Common myeloid progenitor, CD34-positive (primary cell): ENCODE measurements around the gene CLDN4.

Experiments used
- CTCF ChIA-PET: fragments of 350-600 bp; sonication (Branson Sonifier 250); formaldehyde crosslinking; loops from one replicate; lab custom pipeline; 2021; ENCODE audit warnings: antibody characterized with exemption; lab: Charles Lee
- POLR2A ChIA-PET: fragments of 350-600 bp; sonication (Branson Sonifier 250); formaldehyde crosslinking; loops from one replicate; lab custom pipeline; 2021; ENCODE audit warnings: antibody characterized with exemption; lab: Charles Lee
- DNase-seq, 3 donors: peaks; one replicate each; pipeline versions ENCODE4 v3.0.0 to v3.0.0-alpha.2; 2013
- H3K27ac ChIP-seq, 2 experiments: 1 replicate in 1 of 2; 2 replicates in 1 of 2; pipeline ENCODE4 v1.7.0; 2013; ENCODE audit warnings: inconsistent platforms in 2 of 2, low read length in 2 of 2, mild to moderate bottlenecking in 2 of 2, low read depth in 1 of 2, moderate library complexity in 1 of 2; ENCODE audit not compliant: severe bottlenecking in 2 of 2, insufficient read depth in 1 of 2, poor library complexity in 1 of 2
- H3K27me3 ChIP-seq, 5 experiments: replicated peaks in 2 of 5; 1 replicate in 3 of 5; 2 replicates in 2 of 5; pipeline versions ENCODE4 v1.6.1 to v1.7.0; 2013; ENCODE audit warnings: low read length in 4 of 5, mild to moderate bottlenecking in 2 of 5, moderate library complexity in 2 of 5, inconsistent platforms in 1 of 5; ENCODE audit not compliant: insufficient read depth in 5 of 5, control insufficient read depth in 4 of 5
- H3K36me3 ChIP-seq, 4 experiments: 1 replicate in 2 of 4; 2 replicates in 2 of 4; pipeline versions ENCODE4 v1.6.1 to v1.7.0; 2013; ENCODE audit warnings: low read length in 3 of 4, control low read depth in 1 of 4, mild to moderate bottlenecking in 1 of 4; ENCODE audit not compliant: control insufficient read depth in 4 of 4, insufficient read depth in 4 of 4
- H3K4me1 ChIP-seq, 4 experiments: 1 replicate in 3 of 4; 2 replicates in 1 of 4; pipeline versions ENCODE4 v1.6.1 to v1.7.1; 2013; ENCODE audit warnings: low read length in 3 of 4, mild to moderate bottlenecking in 3 of 4, control low read depth in 1 of 4, inconsistent platforms in 1 of 4, moderate library complexity in 1 of 4; ENCODE audit not compliant: control insufficient read depth in 4 of 4, insufficient read depth in 4 of 4; ENCODE audit errors: control extremely low read depth in 1 of 4
- H3K4me3 ChIP-seq, 7 experiments: 1 replicate in 4 of 7; 2 replicates in 3 of 7; pipeline versions ENCODE4 v1.5.1 to v1.7.0; 2013; ENCODE audit warnings: mild to moderate bottlenecking in 7 of 7, low read length in 6 of 7, moderate library complexity in 6 of 7, inconsistent platforms in 2 of 7, low read depth in 2 of 7, control low read depth in 1 of 7; ENCODE audit not compliant: insufficient read depth in 4 of 7, control insufficient read depth in 1 of 7; ENCODE audit errors: extremely low read depth in 1 of 7
- H3K9me3 ChIP-seq, 5 experiments: 1 replicate in 4 of 5; 2 replicates in 1 of 5; pipeline versions ENCODE4 v1.6.1 to v1.7.1; 2013; ENCODE audit warnings: low read length in 4 of 5, mild to moderate bottlenecking in 2 of 5, inconsistent platforms in 1 of 5, low read depth in 1 of 5, moderate library complexity in 1 of 5; ENCODE audit not compliant: control insufficient read depth in 4 of 5, insufficient read depth in 2 of 5; ENCODE audit errors: control extremely low read depth in 1 of 5
- WGBS: methylation state at CpG from one replicate; pipeline ENCODE4 v1.1.5; 2013; ENCODE audit not compliant: insufficient coverage; 5-methylcytosine and 5-hydroxymethylcytosine counted together

CLDN4 gene

GRCh38 chr7:73850781-73851207 is 20.0 kb downstream of the CLDN4 start:
- Histone ChIP-seq H3K27me3 (peaks cover 0 to 16% (median 9%) of the 10 kb centered on the region in 5 experiments), H3K4me1 (peaks cover 0 to 17% (median 9%) of the 10 kb centered on the region in 4 experiments), H3K27ac (no peak overlapping the region), H3K36me3 (no peaks in the 10 kb centered on the region), H3K4me3 (no peak overlapping the region), H3K9me3 (no peaks in the 10 kb centered on the region)
- ChIA-PET CTCF (interaction anchor here (1.0 to 2.3 kb wide), 4 partner anchors 10 to 175 kb away, joined by 3 to 14 read pairs (median 3); no protein-coding TSS in a partner anchor), POLR2A (no interaction called here)
- WGBS, result 70% methylated on average over 2 of the region's 4 CpGs
- DNase-seq, result peak in 2 of 3 donors; percentile 40 to 42

- peak; percentile 73 to 92 (median 88) for DNase-seq
- POLR2A ChIA-PET, result no interaction called here
- peaks cover 0 to 15% (median 9%) of the 10 kb centered on the region in 5 experiments for H3K27me3 ChIP-seq
- no peaks in the 10 kb centered on the region for H3K36me3 ChIP-seq
- 60% methylated on average over 5 of the region's 8 CpGs for WGBS
- CTCF ChIA-PET, result interaction anchor here (1.5 to 3.9 kb wide), 3 partner anchors 12 to 174 kb away, joined by 3 to 21 read pairs (median 14); no protein-coding TSS in a partner anchor
- H3K27ac ChIP-seq, result no peak overlapping the region
- H3K4me3 ChIP-seq, result no peak overlapping the region
- H3K4me1 ChIP-seq, result peaks cover 0 to 17% (median 9%) of the 10 kb centered on the region in 4 experiments
- no peaks in the 10 kb centered on the region for H3K9me3 ChIP-seq
Measured at GRCh38 chr7:73851410-73852338, 20.9 kb downstream of the CLDN4 start.

- CTCF ChIA-PET, result interaction anchor here (2.9 to 3.9 kb wide), 2 partner anchors 12 to 25 kb away, joined by 21 to 23 read pairs; no protein-coding TSS in a partner anchor
- H3K27ac ChIP-seq, result no peak overlapping the region
- H3K27me3 ChIP-seq, result peaks cover 0 to 21% (median 9%) of the 10 kb centered on the region in 5 experiments
- no peak overlapping the region for H3K4me3 ChIP-seq
- H3K36me3 ChIP-seq, result no peaks in the 10 kb centered on the region
- WGBS, result 83% methylated on average over 2 of the region's 5 CpGs
- H3K9me3 ChIP-seq, result no peaks in the 10 kb centered on the region
- DNase-seq, result no peak
- peaks cover 0 to 17% (median 9%) of the 10 kb centered on the region in 4 experiments for H3K4me1 ChIP-seq
- POLR2A ChIA-PET, result no interaction called here
Measured at GRCh38 chr7:73852500-73852899, 21.7 kb downstream of the CLDN4 start.

GRCh38 chr7:73856941-73857340 is 26.1 kb downstream of the CLDN4 start:
- ChIA-PET POLR2A (no interaction called here), CTCF (interaction anchor here (0.8 to 2.2 kb wide), 10 partner anchors 18 to 231 kb away, joined by 3 to 16 read pairs (median 4); no protein-coding TSS in a partner anchor)
- WGBS, result 80% methylated on average over 3 of the region's 3 CpGs
- H3K36me3 ChIP-seq, result no peaks in the 10 kb centered on the region
- peaks cover 0 to 7% (median 5%) of the 10 kb centered on the region in 4 experiments for H3K4me1 ChIP-seq
- H3K4me3 ChIP-seq, result no peak overlapping the region
- peaks cover 0 to 4% (median 0%) of the 10 kb centered on the region in 5 experiments for H3K9me3 ChIP-seq
- no peak overlapping the region for H3K27ac ChIP-seq
- peaks cover 0 to 21% (median 9%) of the 10 kb centered on the region in 5 experiments for H3K27me3 ChIP-seq
- no peak for DNase-seq

GRCh38 chr7:73858807-73859206 is 28.0 kb downstream of the CLDN4 start:
- Histone ChIP-seq H3K36me3 (no peaks in the 10 kb centered on the region), H3K4me1 (peaks cover 0 to 7% (median 5%) of the 10 kb centered on the region in 4 experiments), H3K4me3 (no peak overlapping the region), H3K27ac (no peak overlapping the region), H3K9me3 (peaks cover 0 to 4% (median 0%) of the 10 kb centered on the region in 5 experiments), H3K27me3 (peaks cover 0 to 21% (median 9%) of the 10 kb centered on the region in 5 experiments)
- ChIA-PET CTCF (interaction anchor here (1.2 kb wide), 1 partner anchor 29 kb away, joined by 4 read pairs; no protein-coding TSS in a partner anchor), POLR2A (interaction anchor here (0.6 kb wide), 1 partner anchor 168 kb away, joined by 7 read pairs; no protein-coding TSS in a partner anchor)
- DNase-seq, result no peak
- WGBS, result 100% methylated on average over 2 of the region's 2 CpGs

GRCh38 chr7:73860859-73861258 is 30.1 kb downstream of the CLDN4 start, which contains the start of gene TMEM270:
TMEM270 (plus strand) TSS chr7:73861159; CDS start chr7:73861195, 36 bp downstream.
- ChIA-PET CTCF (interaction anchor here (3.4 to 5.1 kb wide), 2 partner anchors 118 to 165 kb away, joined by 21 to 34 read pairs; no protein-coding TSS in a partner anchor), POLR2A (no interaction called here)
- H3K27ac ChIP-seq, result no peak within 1 kb of the TSS

More at GRCh38 chr7:73860859-73861258, 30.1 kb downstream of the CLDN4 start, which contains the start of gene TMEM270:
- peaks cover 0 to 4% (median 0%) of the 10 kb centered on the region in 5 experiments for H3K9me3 ChIP-seq
- no peak within 1 kb of the TSS for H3K4me3 ChIP-seq
- H3K36me3 ChIP-seq, result no peaks in the 10 kb centered on the region
- H3K27me3 ChIP-seq, result peaks cover 0 to 7% (median 3%) of the 10 kb centered on the region in 5 experiments
- peaks cover 0 to 1% (median under 1%) of the 10 kb centered on the region in 4 experiments for H3K4me1 ChIP-seq
- DNase-seq, result no peak
- 87% methylated on average over 10 of the region's 11 CpGs for WGBS
